Kidney epithelial cell (primary cell): ENCODE data around the gene PCDHA10. TPM values are rescaled to one million over a fixed set of nuclear protein-coding genes. Genes with fewer than 3 reads are reported as not detected.

ENCODE experiments used
- DNase-seq: peaks from one replicate; pipeline ENCODE4 v3.0.0-alpha.2; 2010; ENCODE audit warnings: low read depth
- H3K27me3 ChIP-seq: 2 replicates; pipeline ENCODE4 v1.6.0; 2011; ENCODE audit warnings: low read length; ENCODE audit not compliant: control insufficient read depth, insufficient read depth
- H3K36me3 ChIP-seq: 2 replicates; pipeline ENCODE4 v1.5.1; 2011; ENCODE audit warnings: low read length; ENCODE audit not compliant: control insufficient read depth, insufficient read depth
- H3K4me3 ChIP-seq: 2 replicates; pipeline ENCODE4 v1.5.1; 2011; ENCODE audit warnings: low read depth, mild to moderate bottlenecking, control low read depth, low read length
- total RNA-seq: library from RNA; depleted of rRNA; stranded (reverse); fragments of >200 nt; gene quantifications from 2 replicates; pipeline ENCODE4 v1.2.3, GENCODE V29; 2015
- TF ChIP-seq, protein P1 (sequence below): IDR thresholded peaks from 2 replicates; pipeline ENCODE4 v1.5.1; 2011; ENCODE audit warnings: mild to moderate bottlenecking, moderate library complexity, low read length, control low read depth, inconsistent platforms; ENCODE audit not compliant: insufficient read depth, poor library complexity, severe bottlenecking

Gene PCDHA10
- total RNA-seq, 1 donor from 2014 or later, result 0.33 TPM

DNA sequence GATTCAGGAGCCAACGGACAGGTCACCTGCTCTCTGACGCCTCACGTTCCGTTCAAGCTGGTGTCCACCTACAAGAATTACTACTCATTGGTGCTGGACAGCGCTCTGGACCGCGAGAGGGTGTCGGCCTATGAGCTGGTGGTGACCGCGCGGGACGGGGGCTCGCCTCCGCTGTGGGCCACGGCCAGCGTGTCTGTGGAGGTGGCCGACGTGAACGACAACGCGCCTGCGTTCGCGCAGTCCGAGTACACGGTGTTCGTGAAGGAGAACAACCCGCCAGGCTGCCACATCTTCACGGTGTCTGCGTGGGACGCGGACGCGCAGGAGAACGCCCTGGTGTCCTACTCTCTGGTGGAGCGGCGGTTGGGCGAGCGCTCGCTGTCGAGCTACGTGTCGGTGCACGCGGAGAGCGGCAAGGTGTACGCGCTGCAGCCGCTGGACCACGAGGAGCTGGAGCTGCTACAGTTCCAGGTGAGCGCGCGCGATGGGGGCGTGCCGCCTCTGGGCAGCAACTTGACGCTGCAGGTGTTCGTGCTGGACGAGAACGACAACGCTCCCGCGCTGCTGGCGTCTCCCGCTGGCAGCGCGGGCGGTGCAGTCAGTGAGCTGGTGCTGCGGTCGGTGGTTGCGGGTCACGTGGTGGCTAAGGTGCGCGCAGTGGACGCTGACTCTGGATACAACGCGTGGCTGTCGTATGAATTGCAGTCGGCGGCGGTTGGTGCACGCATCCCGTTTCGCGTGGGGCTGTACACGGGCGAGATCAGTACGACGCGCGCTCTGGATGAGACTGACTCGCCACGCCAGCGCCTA is 1.7 kb downstream of the PCDHA10 start:
- Histone ChIP-seq H3K4me3 (no peak overlapping the region), H3K36me3 (no peaks in the 10 kb centered on the region), H3K27me3 (no peaks in the 10 kb centered on the region)
- TF ChIP-seq, protein P1, sequence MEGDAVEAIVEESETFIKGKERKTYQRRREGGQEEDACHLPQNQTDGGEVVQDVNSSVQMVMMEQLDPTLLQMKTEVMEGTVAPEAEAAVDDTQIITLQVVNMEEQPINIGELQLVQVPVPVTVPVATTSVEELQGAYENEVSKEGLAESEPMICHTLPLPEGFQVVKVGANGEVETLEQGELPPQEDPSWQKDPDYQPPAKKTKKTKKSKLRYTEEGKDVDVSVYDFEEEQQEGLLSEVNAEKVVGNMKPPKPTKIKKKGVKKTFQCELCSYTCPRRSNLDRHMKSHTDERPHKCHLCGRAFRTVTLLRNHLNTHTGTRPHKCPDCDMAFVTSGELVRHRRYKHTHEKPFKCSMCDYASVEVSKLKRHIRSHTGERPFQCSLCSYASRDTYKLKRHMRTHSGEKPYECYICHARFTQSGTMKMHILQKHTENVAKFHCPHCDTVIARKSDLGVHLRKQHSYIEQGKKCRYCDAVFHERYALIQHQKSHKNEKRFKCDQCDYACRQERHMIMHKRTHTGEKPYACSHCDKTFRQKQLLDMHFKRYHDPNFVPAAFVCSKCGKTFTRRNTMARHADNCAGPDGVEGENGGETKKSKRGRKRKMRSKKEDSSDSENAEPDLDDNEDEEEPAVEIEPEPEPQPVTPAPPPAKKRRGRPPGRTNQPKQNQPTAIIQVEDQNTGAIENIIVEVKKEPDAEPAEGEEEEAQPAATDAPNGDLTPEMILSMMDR, result no peak
- DNase-seq, result no peak

GRCh38 chr5:140857987-140858240 is 2.2 kb downstream of the PCDHA10 start:
- no peak for DNase-seq
- TF ChIP-seq, protein P1, result no peak
- no peak overlapping the region for H3K4me3 ChIP-seq
- H3K27me3 ChIP-seq, result no peaks in the 10 kb centered on the region
- H3K36me3 ChIP-seq, result no peaks in the 10 kb centered on the region

DNA sequence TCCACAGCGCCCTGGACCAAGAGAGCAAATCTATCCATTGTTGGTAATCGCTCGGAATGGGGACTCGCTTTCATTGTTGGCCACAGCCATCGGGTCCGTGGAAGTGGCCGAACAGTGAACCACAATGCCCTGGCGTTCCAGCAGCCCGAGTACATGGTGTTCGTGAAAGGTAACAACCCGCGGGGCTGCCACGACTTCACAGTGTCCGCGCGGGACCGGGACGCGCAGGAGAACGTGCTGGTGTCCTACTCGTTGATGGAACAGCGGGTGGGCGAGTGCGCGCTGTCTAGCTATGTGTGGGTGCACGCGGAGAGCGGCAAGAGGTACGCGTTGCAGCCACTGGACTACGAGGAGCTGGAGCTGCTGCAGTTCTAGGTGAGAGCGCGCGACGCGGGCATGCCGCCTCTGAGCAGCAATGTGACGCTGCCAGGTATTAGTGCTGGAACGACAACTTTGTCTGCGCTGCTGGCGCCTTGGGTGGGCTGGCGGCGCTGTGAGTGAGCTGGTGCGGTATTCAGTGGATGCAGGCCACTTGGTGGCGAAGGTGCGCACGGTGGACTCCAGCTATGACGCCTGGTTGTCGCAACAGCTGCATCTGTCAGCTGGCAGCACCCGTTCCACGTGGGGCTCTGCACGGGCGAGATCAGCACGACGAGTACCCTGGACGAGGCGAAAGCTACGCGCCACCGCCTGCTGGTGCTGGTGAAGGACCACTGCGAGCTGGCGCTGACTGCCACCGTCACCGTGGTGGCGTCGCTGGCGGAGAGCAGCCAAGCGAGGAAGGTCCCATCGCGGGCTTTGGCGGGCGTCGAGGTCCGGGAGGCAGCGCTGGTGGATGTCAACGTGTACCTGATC is 7.0 kb downstream of the PCDHA10 start:
- H3K4me3 ChIP-seq, result no peak overlapping the region
- H3K27me3 ChIP-seq, result no peaks in the 10 kb centered on the region
- no peak for DNase-seq
- H3K36me3 ChIP-seq, result no peaks in the 10 kb centered on the region
- TF ChIP-seq, protein P1, result no peak

- Histone ChIP-seq H3K4me3 (no peak within 1 kb of the TSS), H3K36me3 (no peaks in the 10 kb centered on the region), H3K27me3 (peaks cover 3% of the 10 kb centered on the region)
- no peak for DNase-seq
- TF ChIP-seq, protein P1, result no peak
These were observed 13.2 kb downstream of the PCDHA10 start, which contains the start of gene PCDHA11 for GRCh38 chr5:140868721-140869554. Gene PCDHA11, plus strand, starts transcription at chr5:140868957. Its CDS starts 147 bp downstream, at chr5:140869104.

- H3K27me3 ChIP-seq, result peaks cover 3% of the 10 kb centered on the region
- H3K36me3 ChIP-seq, result no peaks in the 10 kb centered on the region
- no peak for DNase-seq
- TF ChIP-seq, protein P1, result no peak
- no peak overlapping the region for H3K4me3 ChIP-seq
These were observed 13.8 kb downstream of the PCDHA10 start for GRCh38 chr5:140869555-140869886.
